ENCODE measurements around the gene POLQ. TPM values are rescaled to one million over a fixed set of nuclear protein-coding genes. Genes with fewer than 3 reads are reported as not detected.

Gene POLQ
- polyA plus RNA-seq, 4 donors: 0.22 to 4.2 (median 1.8) TPM; not detected in 1

GRCh38 chr3:121566773-121567172 lies 21.0 kb upstream of the POLQ start:
- WGBS, 3 donors: 76 to 83% (median 82%) methylated on average over 9 of the region's 9 CpGs

GRCh38 chr3:121562148-121562547 lies 16.4 kb upstream of the POLQ start:
- Histone ChIP-seq H3K4me1 (ENCODE audit: control insufficient read depth in 3 of 3, insufficient read depth in 2 of 3, low read depth in 1 of 3, low read length in 2 of 3) (no peaks in the 10 kb centered on the region), H3K36me3 (ENCODE audit: control insufficient read depth in 3 of 3, insufficient read depth in 2 of 3, low read depth in 1 of 3, low read length in 3 of 3) (no peaks in the 10 kb centered on the region), H3K27me3 (ENCODE audit: control insufficient read depth in 3 of 3, insufficient read depth in 3 of 3, low read length in 3 of 3) (no peaks in the 10 kb centered on the region), H3K4me3 (ENCODE audit: low read depth in 1 of 3, low read length in 3 of 3) (no peak overlapping the region), H3K9me3 (ENCODE audit: control insufficient read depth in 2 of 2, insufficient read depth in 1 of 2, low read depth in 1 of 2, low read length in 1 of 2) (no peaks in the 10 kb centered on the region), H3K27ac (ENCODE audit: low read depth in 1 of 3, low read length in 2 of 3) (no peak overlapping the region)
- FAIRE-seq (no peak), DNase-seq (no peak)

More at GRCh38 chr3:121566773-121567172, 21.0 kb upstream of the POLQ start:
- H3K4me3 ChIP-seq (ENCODE audit: low read depth in 1 of 3, low read length in 3 of 3): no peak overlapping the region
- H3K36me3 ChIP-seq (ENCODE audit: control insufficient read depth in 3 of 3, insufficient read depth in 2 of 3, low read depth in 1 of 3, low read length in 3 of 3): no peaks in the 10 kb centered on the region
- H3K27ac ChIP-seq (ENCODE audit: low read depth in 1 of 3, low read length in 2 of 3): no peak overlapping the region
- no peak for FAIRE-seq
- H3K4me1 ChIP-seq (ENCODE audit: control insufficient read depth in 3 of 3, insufficient read depth in 2 of 3, low read depth in 1 of 3, low read length in 2 of 3): no peaks in the 10 kb centered on the region
- H3K27me3 ChIP-seq (ENCODE audit: control insufficient read depth in 3 of 3, insufficient read depth in 3 of 3, low read length in 3 of 3): no peaks in the 10 kb centered on the region
- no peaks in the 10 kb centered on the region for H3K9me3 ChIP-seq (ENCODE audit: control insufficient read depth in 2 of 2, insufficient read depth in 1 of 2, low read depth in 1 of 2, low read length in 1 of 2)
- DNase-seq: no peak

GRCh38 chr3:121557426-121557934 lies 11.7 kb upstream of the POLQ start:
- H3K9me3 ChIP-seq (ENCODE audit: control insufficient read depth in 2 of 2, insufficient read depth in 1 of 2, low read depth in 1 of 2, low read length in 1 of 2): no peaks in the 10 kb centered on the region
- FAIRE-seq (no peak), DNase-seq (peak in 1 of 2 donors; percentile 40)
- H3K4me3 ChIP-seq (ENCODE audit: low read depth in 1 of 3, low read length in 3 of 3): no peak overlapping the region
- WGBS, 3 donors: 80 to 90% (median 88%) methylated on average over 5 of the region's 5 CpGs
- no peaks in the 10 kb centered on the region for H3K4me1 ChIP-seq (ENCODE audit: control insufficient read depth in 3 of 3, insufficient read depth in 2 of 3, low read depth in 1 of 3, low read length in 2 of 3)
- no peaks in the 10 kb centered on the region for H3K27me3 ChIP-seq (ENCODE audit: control insufficient read depth in 3 of 3, insufficient read depth in 3 of 3, low read length in 3 of 3)
- no peak overlapping the region for H3K27ac ChIP-seq (ENCODE audit: low read depth in 1 of 3, low read length in 2 of 3)
- no peaks in the 10 kb centered on the region for H3K36me3 ChIP-seq (ENCODE audit: control insufficient read depth in 3 of 3, insufficient read depth in 2 of 3, low read depth in 1 of 3, low read length in 3 of 3)

GRCh38 chr3:121552797-121553196 lies 7.0 kb upstream of the POLQ start:
- Histone ChIP-seq H3K27me3 (ENCODE audit: control insufficient read depth in 3 of 3, insufficient read depth in 3 of 3, low read length in 3 of 3) (no peaks in the 10 kb centered on the region), H3K4me1 (ENCODE audit: control insufficient read depth in 3 of 3, insufficient read depth in 2 of 3, low read depth in 1 of 3, low read length in 2 of 3) (peaks cover 0 to 8% (median 0%) of the 10 kb centered on the region in 3 donors), H3K27ac (ENCODE audit: low read depth in 1 of 3, low read length in 2 of 3) (no peak overlapping the region), H3K9me3 (ENCODE audit: control insufficient read depth in 2 of 2, insufficient read depth in 1 of 2, low read depth in 1 of 2, low read length in 1 of 2) (no peaks in the 10 kb centered on the region), H3K36me3 (ENCODE audit: control insufficient read depth in 3 of 3, insufficient read depth in 2 of 3, low read depth in 1 of 3, low read length in 3 of 3) (no peaks in the 10 kb centered on the region), H3K4me3 (ENCODE audit: low read depth in 1 of 3, low read length in 3 of 3) (no peak overlapping the region)
- 79 to 93% (median 87%) methylated on average over 3 of the region's 3 CpGs for WGBS, 3 donors
- DNase-seq: no peak
- FAIRE-seq: no peak

- Histone ChIP-seq H3K4me3 (ENCODE audit: low read depth in 1 of 3, low read length in 3 of 3) (no peak overlapping the region), H3K27me3 (ENCODE audit: control insufficient read depth in 3 of 3, insufficient read depth in 3 of 3, low read length in 3 of 3) (no peaks in the 10 kb centered on the region), H3K27ac (ENCODE audit: low read depth in 1 of 3, low read length in 2 of 3) (no peak overlapping the region), H3K36me3 (ENCODE audit: control insufficient read depth in 3 of 3, insufficient read depth in 2 of 3, low read depth in 1 of 3, low read length in 3 of 3) (no peaks in the 10 kb centered on the region), H3K9me3 (ENCODE audit: control insufficient read depth in 2 of 2, insufficient read depth in 1 of 2, low read depth in 1 of 2, low read length in 1 of 2) (no peaks in the 10 kb centered on the region), H3K4me1 (ENCODE audit: control insufficient read depth in 3 of 3, insufficient read depth in 2 of 3, low read depth in 1 of 3, low read length in 2 of 3) (peaks cover 0 to 8% (median 0%) of the 10 kb centered on the region in 3 donors)
- DNase-seq: peak in 1 of 2 donors; percentile 22
- 38 to 40% (median 39%) methylated on average over 4 of the region's 4 CpGs for WGBS, 3 donors
- no peak for FAIRE-seq
Measured at GRCh38 chr3:121552379-121552778, 6.6 kb upstream of the POLQ start.

GRCh38 chr3:121545049-121545573 lies 677 bp downstream of the POLQ start:
- H3K27ac ChIP-seq (ENCODE audit: low read depth in 1 of 3, low read length in 2 of 3): peak overlapping the region in 1 of 3 donors; percentile 41

GRCh38 chr3:121542924-121543323 lies 2.9 kb downstream of the POLQ start:
- DNase-seq (no peak), FAIRE-seq (no peak)
- Histone ChIP-seq H3K9me3 (ENCODE audit: control insufficient read depth in 2 of 2, insufficient read depth in 1 of 2, low read depth in 1 of 2, low read length in 1 of 2) (no peaks in the 10 kb centered on the region), H3K27me3 (ENCODE audit: control insufficient read depth in 3 of 3, insufficient read depth in 3 of 3, low read length in 3 of 3) (no peaks in the 10 kb centered on the region), H3K27ac (ENCODE audit: low read depth in 1 of 3, low read length in 2 of 3) (no peak overlapping the region), H3K4me1 (ENCODE audit: control insufficient read depth in 3 of 3, insufficient read depth in 2 of 3, low read depth in 1 of 3, low read length in 2 of 3) (no peaks in the 10 kb centered on the region), H3K4me3 (ENCODE audit: low read depth in 1 of 3, low read length in 3 of 3) (no peak overlapping the region), H3K36me3 (ENCODE audit: control insufficient read depth in 3 of 3, insufficient read depth in 2 of 3, low read depth in 1 of 3, low read length in 3 of 3) (peaks cover 0 to 2% (median 0%) of the 10 kb centered on the region in 3 donors)

More at GRCh38 chr3:121545049-121545573, 677 bp downstream of the POLQ start:
- peaks cover 0 to 2% (median 0%) of the 10 kb centered on the region in 3 donors for H3K36me3 ChIP-seq (ENCODE audit: control insufficient read depth in 3 of 3, insufficient read depth in 2 of 3, low read depth in 1 of 3, low read length in 3 of 3)
- H3K27me3 ChIP-seq (ENCODE audit: control insufficient read depth in 3 of 3, insufficient read depth in 3 of 3, low read length in 3 of 3): no peaks in the 10 kb centered on the region
- H3K4me3 ChIP-seq (ENCODE audit: low read depth in 1 of 3, low read length in 3 of 3): peak overlapping the region; percentile 37 to 63 (median 56)
- DNase-seq: peak in 1 of 2 donors; percentile 28
- H3K9me3 ChIP-seq (ENCODE audit: control insufficient read depth in 2 of 2, insufficient read depth in 1 of 2, low read depth in 1 of 2, low read length in 1 of 2): no peaks in the 10 kb centered on the region
- H3K4me1 ChIP-seq (ENCODE audit: control insufficient read depth in 3 of 3, insufficient read depth in 2 of 3, low read depth in 1 of 3, low read length in 2 of 3): peaks cover 0 to 8% (median 0%) of the 10 kb centered on the region in 3 donors
- WGBS, 3 donors: 1 to 4% (median 3%) methylated on average over 18 of the region's 18 CpGs
- no peak for FAIRE-seq

GRCh38 chr3:121531269-121531668 lies 14.5 kb downstream of the POLQ start:
- DNase-seq (no peak), FAIRE-seq (no peak)
- Histone ChIP-seq H3K36me3 (ENCODE audit: control insufficient read depth in 3 of 3, insufficient read depth in 2 of 3, low read depth in 1 of 3, low read length in 3 of 3) (peaks cover 0 to 3% (median 0%) of the 10 kb centered on the region in 3 donors), H3K4me1 (ENCODE audit: control insufficient read depth in 3 of 3, insufficient read depth in 2 of 3, low read depth in 1 of 3, low read length in 2 of 3) (no peaks in the 10 kb centered on the region), H3K27me3 (ENCODE audit: control insufficient read depth in 3 of 3, insufficient read depth in 3 of 3, low read length in 3 of 3) (no peaks in the 10 kb centered on the region), H3K27ac (ENCODE audit: low read depth in 1 of 3, low read length in 2 of 3) (no peak overlapping the region), H3K9me3 (ENCODE audit: control insufficient read depth in 2 of 2, insufficient read depth in 1 of 2, low read depth in 1 of 2, low read length in 1 of 2) (no peaks in the 10 kb centered on the region), H3K4me3 (ENCODE audit: low read depth in 1 of 3, low read length in 3 of 3) (no peak overlapping the region)

GRCh38 chr3:121529308-121529707 lies 16.5 kb downstream of the POLQ start:
- Histone ChIP-seq H3K27ac (ENCODE audit: low read depth in 1 of 3, low read length in 2 of 3) (no peak overlapping the region), H3K36me3 (ENCODE audit: control insufficient read depth in 3 of 3, insufficient read depth in 2 of 3, low read depth in 1 of 3, low read length in 3 of 3) (peaks cover 0 to 3% (median 0%) of the 10 kb centered on the region in 3 donors), H3K4me1 (ENCODE audit: control insufficient read depth in 3 of 3, insufficient read depth in 2 of 3, low read depth in 1 of 3, low read length in 2 of 3) (no peaks in the 10 kb centered on the region), H3K27me3 (ENCODE audit: control insufficient read depth in 3 of 3, insufficient read depth in 3 of 3, low read length in 3 of 3) (no peaks in the 10 kb centered on the region), H3K9me3 (ENCODE audit: control insufficient read depth in 2 of 2, insufficient read depth in 1 of 2, low read depth in 1 of 2, low read length in 1 of 2) (no peaks in the 10 kb centered on the region), H3K4me3 (ENCODE audit: low read depth in 1 of 3, low read length in 3 of 3) (no peak overlapping the region)
- peak in 1 of 2 donors; percentile 21 for DNase-seq
- FAIRE-seq: no peak
- WGBS, 3 donors: 71 to 78% (median 72%) methylated on average over 3 of the region's 3 CpGs
